ENCODE results near the gene TAF1C. TPM values are rescaled to one million over a fixed set of nuclear protein-coding genes. Genes with fewer than 3 reads are reported as not detected.

TAF1C gene
- polyA plus RNA-seq, 1 of the 3 experiments (the other 2 are of a cell fraction) = 49.3 TPM

- peaks cover 18% of the 10 kb centered on the region for H4K20me1 ChIP-seq (ENCODE audit: insufficient read depth)
- no peaks in the 10 kb centered on the region for H3K36me3 ChIP-seq (replicated peaks in 1 of 2; ENCODE audit: control insufficient read depth in 1 of 2, insufficient read depth in 2 of 2, low read length in 1 of 2)
- H3K9me3 ChIP-seq = no peaks in the 10 kb centered on the region
- H3K27me3 ChIP-seq (ENCODE audit: insufficient read depth) = no peaks in the 10 kb centered on the region
- H3K4me2 ChIP-seq = no peak overlapping the region
- H3K27ac ChIP-seq (ENCODE audit: low read depth in 2 of 2, low read length in 1 of 2) = no peak overlapping the region
- no peaks in the 10 kb centered on the region for H3K9me2 ChIP-seq
- TF ChIP-seq ELF1 (IDR thresholded peaks at IDR 0.05) (no peak), MAX (IDR thresholded peaks at IDR 0.05; ENCODE audit: low read depth) (no peak), GABPA (IDR thresholded peaks at IDR 0.05; ENCODE audit: low read depth) (no peak), FOXM1 (IDR thresholded peaks at IDR 0.05; ENCODE audit: low read depth) (no peak), SIN3A (IDR thresholded peaks at IDR 0.05; ENCODE audit: borderline replicate concordance, low read depth, low read length) (no peak), TCF12 (IDR thresholded peaks at IDR 0.05) (no peak), MEF2A (IDR thresholded peaks at IDR 0.05; ENCODE audit: borderline replicate concordance, low read depth) (no peak)
- TF ChIP-seq, protein P1, sequence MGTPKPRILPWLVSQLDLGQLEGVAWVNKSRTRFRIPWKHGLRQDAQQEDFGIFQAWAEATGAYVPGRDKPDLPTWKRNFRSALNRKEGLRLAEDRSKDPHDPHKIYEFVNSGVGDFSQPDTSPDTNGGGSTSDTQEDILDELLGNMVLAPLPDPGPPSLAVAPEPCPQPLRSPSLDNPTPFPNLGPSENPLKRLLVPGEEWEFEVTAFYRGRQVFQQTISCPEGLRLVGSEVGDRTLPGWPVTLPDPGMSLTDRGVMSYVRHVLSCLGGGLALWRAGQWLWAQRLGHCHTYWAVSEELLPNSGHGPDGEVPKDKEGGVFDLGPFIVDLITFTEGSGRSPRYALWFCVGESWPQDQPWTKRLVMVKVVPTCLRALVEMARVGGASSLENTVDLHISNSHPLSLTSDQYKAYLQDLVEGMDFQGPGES (IDR thresholded peaks at IDR 0.05; ENCODE audit: low read depth, low read length) = no peak
- WGBS (ENCODE audit: low lambda C conversion rate) = 85% methylated on average over 13 of the region's 14 CpGs
- peaks cover 0 to 2% of the 10 kb centered on the region in 2 experiments; a peak in 1 of 4 replicates for H3K4me1 ChIP-seq (ENCODE audit: control insufficient read depth in 1 of 2, insufficient read depth in 2 of 2, low read depth in 1 of 2, low read length in 1 of 2)
- ChIA-PET CTCF (interaction anchor here (0.9 to 3.1 kb wide), 4 partner anchors 36 to 345 kb away, joined by 3 to 14 read pairs (median 4); no protein-coding TSS in a partner anchor), POLR2A (no interaction called here)
- H3K79me2 ChIP-seq (ENCODE audit: insufficient read depth) = peaks cover 63% of the 10 kb centered on the region
- H3K9ac ChIP-seq = no peak overlapping the region
- H3F3A ChIP-seq (replicated peaks; ENCODE audit: insufficient read depth) = no peaks in the 10 kb centered on the region
- H2AFZ ChIP-seq (ENCODE audit: low read depth) = no peak overlapping the region
- H3K4me3 ChIP-seq (ENCODE audit: low read depth in 2 of 2, low read length in 1 of 2) = no peak overlapping the region
- DNase-seq = no peak
Observed at GRCh38 chr16:84138824-84139627, 47.8 kb downstream of the TAF1C start.

- Histone ChIP-seq H3K4me3 (ENCODE audit: low read depth in 2 of 2, low read length in 1 of 2) (no peak overlapping the region), H3F3A (replicated peaks; ENCODE audit: insufficient read depth) (no peaks in the 10 kb centered on the region), H3K9me2 (no peaks in the 10 kb centered on the region), H2AFZ (ENCODE audit: low read depth) (no peak overlapping the region; the same call in 1 of the 2 replicates), H3K4me1 (ENCODE audit: control insufficient read depth in 1 of 2, insufficient read depth in 2 of 2, low read depth in 1 of 2, low read length in 1 of 2) (no peaks in the 10 kb centered on the region; a peak in 1 of 4 replicates), H3K79me2 (ENCODE audit: insufficient read depth) (peaks cover 57% of the 10 kb centered on the region), H3K9me3 (no peaks in the 10 kb centered on the region), H4K20me1 (ENCODE audit: insufficient read depth) (peaks cover 18% of the 10 kb centered on the region), H3K36me3 (replicated peaks in 1 of 2; ENCODE audit: control insufficient read depth in 1 of 2, insufficient read depth in 2 of 2, low read length in 1 of 2) (no peaks in the 10 kb centered on the region), H3K9ac (no peak overlapping the region), H3K27me3 (ENCODE audit: insufficient read depth) (no peaks in the 10 kb centered on the region), H3K27ac (ENCODE audit: low read depth in 2 of 2, low read length in 1 of 2) (no peak overlapping the region), H3K4me2 (no peak overlapping the region)
- no peak for DNase-seq
- ChIA-PET CTCF (interaction anchor here (0.9 to 3.1 kb wide), 4 partner anchors 37 to 346 kb away, joined by 3 to 14 read pairs (median 4); no protein-coding TSS in a partner anchor), POLR2A (no interaction called here)
- TF ChIP-seq TAF1 (IDR thresholded peaks at IDR 0.05; ENCODE audit: borderline replicate concordance, low read depth, low read length) = no peak
- WGBS (ENCODE audit: low lambda C conversion rate) = 92% methylated on average over 2 of the region's 2 CpGs
Observed at GRCh38 chr16:84138500-84138823, 48.4 kb downstream of the TAF1C start.
